ENCODE measurements around the gene MARK4. TPM values are rescaled to one million over a fixed set of nuclear protein-coding genes. Genes with fewer than 3 reads are reported as not detected.

Gene MARK4
- polyA plus RNA-seq, 1 donor (not counting 4 experiments of a cell fraction or from before 2014, with no cell fraction given): 19.7 TPM

GRCh38 chr19:45271735-45272108, 20.7 kb downstream of the MARK4 start:
- Histone ChIP-seq H3K9me3 (ENCODE audit: control insufficient read depth, low read depth, low read length) (no peaks in the 10 kb centered on the region), H3K27ac (ENCODE audit: control insufficient read depth, insufficient read depth, low read length) (no peak overlapping the region), H3K4me3 (ENCODE audit: control insufficient read depth in 2 of 3, extremely low read depth in 1 of 3, insufficient read depth in 2 of 3, low read depth in 1 of 3, low read length in 3 of 3) (no peak overlapping the region), H3K27me3 (ENCODE audit: control insufficient read depth, extremely low read depth, insufficient read depth, low read length) (no peaks in the 10 kb centered on the region), H3K9me1 (ENCODE audit: control insufficient read depth, extremely low read depth, insufficient read depth, low read length) (no peaks in the 10 kb centered on the region), H3K79me2 (ENCODE audit: control insufficient read depth, insufficient read depth, low read length) (no peaks in the 10 kb centered on the region), H3K9ac (ENCODE audit: control insufficient read depth, extremely low read depth, insufficient read depth, low read length) (no peak overlapping the region), H3K4me1 (ENCODE audit: control insufficient read depth, extremely low read depth, insufficient read depth, low read length) (no peaks in the 10 kb centered on the region), H3K36me3 (ENCODE audit: control insufficient read depth in 2 of 2, extremely low read depth in 1 of 2, insufficient read depth in 2 of 2, low read length in 2 of 2) (peaks cover 41 to 46% of the 10 kb centered on the region in 2 experiments), H3K4me2 (ENCODE audit: control insufficient read depth, extremely low read depth, insufficient read depth, low read depth, low read length) (no peak overlapping the region), H2AFZ (ENCODE audit: control insufficient read depth, low read length) (no peak overlapping the region), H4K20me1 (ENCODE audit: control insufficient read depth, extremely low read depth, insufficient read depth, low read length) (no peaks in the 10 kb centered on the region)
- dilution Hi-C loops (cut with MboI; ENCODE audit: extremely low pct_ligation_motif_present, low sequenced_read_pairs): no loop called here
- DNase-seq (ENCODE audit: low read depth, low spot score) (no peak), FAIRE-seq (no peak)
- TF ChIP-seq, protein P1, sequence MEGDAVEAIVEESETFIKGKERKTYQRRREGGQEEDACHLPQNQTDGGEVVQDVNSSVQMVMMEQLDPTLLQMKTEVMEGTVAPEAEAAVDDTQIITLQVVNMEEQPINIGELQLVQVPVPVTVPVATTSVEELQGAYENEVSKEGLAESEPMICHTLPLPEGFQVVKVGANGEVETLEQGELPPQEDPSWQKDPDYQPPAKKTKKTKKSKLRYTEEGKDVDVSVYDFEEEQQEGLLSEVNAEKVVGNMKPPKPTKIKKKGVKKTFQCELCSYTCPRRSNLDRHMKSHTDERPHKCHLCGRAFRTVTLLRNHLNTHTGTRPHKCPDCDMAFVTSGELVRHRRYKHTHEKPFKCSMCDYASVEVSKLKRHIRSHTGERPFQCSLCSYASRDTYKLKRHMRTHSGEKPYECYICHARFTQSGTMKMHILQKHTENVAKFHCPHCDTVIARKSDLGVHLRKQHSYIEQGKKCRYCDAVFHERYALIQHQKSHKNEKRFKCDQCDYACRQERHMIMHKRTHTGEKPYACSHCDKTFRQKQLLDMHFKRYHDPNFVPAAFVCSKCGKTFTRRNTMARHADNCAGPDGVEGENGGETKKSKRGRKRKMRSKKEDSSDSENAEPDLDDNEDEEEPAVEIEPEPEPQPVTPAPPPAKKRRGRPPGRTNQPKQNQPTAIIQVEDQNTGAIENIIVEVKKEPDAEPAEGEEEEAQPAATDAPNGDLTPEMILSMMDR (optimal IDR thresholded peaks at IDR 0.05 in 1 of 3, IDR thresholded peaks at IDR 0.05 in 1 of 3, conservative IDR thresholded peaks at IDR 0.05 in 1 of 3; ENCODE audit: extremely low read depth in 1 of 3, insufficient read depth in 2 of 3, low read length in 3 of 3): no peak
- no peak for TF ChIP-seq EZH2 (IDR thresholded peaks at IDR 0.05; ENCODE audit: low read length)

DNA sequence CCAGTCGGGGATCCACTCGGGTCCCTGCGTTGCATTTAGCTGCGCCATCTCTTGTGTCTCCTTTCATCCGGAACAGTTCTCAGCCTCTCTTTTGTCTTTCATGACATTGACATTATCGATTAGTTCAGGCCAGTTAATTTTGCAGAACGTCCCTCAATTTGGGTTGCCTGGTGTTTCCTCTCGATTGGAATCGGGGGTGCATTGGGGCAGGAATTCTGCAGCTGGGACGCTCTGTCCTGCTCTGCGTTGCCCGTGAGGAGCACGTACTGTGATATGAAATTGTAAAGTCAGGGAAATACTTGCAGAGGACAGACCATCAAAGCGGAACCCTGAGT, 22.4 kb downstream of the MARK4 start:
- Histone ChIP-seq H3K36me3 (ENCODE audit: control insufficient read depth in 2 of 2, extremely low read depth in 1 of 2, insufficient read depth in 2 of 2, low read length in 2 of 2) (peaks cover 40 to 42% of the 10 kb centered on the region in 2 experiments), H3K9me1 (ENCODE audit: control insufficient read depth, extremely low read depth, insufficient read depth, low read length) (no peaks in the 10 kb centered on the region), H3K4me3 (ENCODE audit: control insufficient read depth in 2 of 3, extremely low read depth in 1 of 3, insufficient read depth in 2 of 3, low read depth in 1 of 3, low read length in 3 of 3) (no peak overlapping the region), H3K4me1 (ENCODE audit: control insufficient read depth, extremely low read depth, insufficient read depth, low read length) (no peaks in the 10 kb centered on the region), H3K79me2 (ENCODE audit: control insufficient read depth, insufficient read depth, low read length) (no peaks in the 10 kb centered on the region), H3K4me2 (ENCODE audit: control insufficient read depth, extremely low read depth, insufficient read depth, low read depth, low read length) (no peak overlapping the region), H4K20me1 (ENCODE audit: control insufficient read depth, extremely low read depth, insufficient read depth, low read length) (no peaks in the 10 kb centered on the region), H3K27ac (ENCODE audit: control insufficient read depth, insufficient read depth, low read length) (no peak overlapping the region), H2AFZ (ENCODE audit: control insufficient read depth, low read length) (no peak overlapping the region), H3K27me3 (ENCODE audit: control insufficient read depth, extremely low read depth, insufficient read depth, low read length) (no peaks in the 10 kb centered on the region), H3K9me3 (ENCODE audit: control insufficient read depth, low read depth, low read length) (no peaks in the 10 kb centered on the region), H3K9ac (ENCODE audit: control insufficient read depth, extremely low read depth, insufficient read depth, low read length) (no peak overlapping the region)
- TF ChIP-seq, protein P1 (optimal IDR thresholded peaks at IDR 0.05 in 1 of 3, IDR thresholded peaks at IDR 0.05 in 1 of 3, conservative IDR thresholded peaks at IDR 0.05 in 1 of 3; ENCODE audit: extremely low read depth in 1 of 3, insufficient read depth in 2 of 3, low read length in 3 of 3): no peak
- TF ChIP-seq EZH2 (IDR thresholded peaks at IDR 0.05; ENCODE audit: low read length): no peak
- DNase-seq (ENCODE audit: low read depth, low spot score) (no peak), FAIRE-seq (no peak)
- dilution Hi-C loops (cut with MboI; ENCODE audit: extremely low pct_ligation_motif_present, low sequenced_read_pairs): no loop called here
